Rectal smooth muscle tissue (tissue), 1 donor: Measurements from ENCODE around the gene OSCP1.

Experiments
- H3K27ac ChIP-seq: one replicate; pipeline ENCODE4 v1.7.0; 2013; ENCODE audit warnings: low read depth, low read length, inconsistent platforms
- H3K27me3 ChIP-seq: one replicate; pipeline ENCODE4 v1.7.0; 2013; ENCODE audit warnings: low read length; ENCODE audit not compliant: control insufficient read depth, insufficient read depth
- H3K36me3 ChIP-seq: one replicate; pipeline ENCODE4 v1.7.0; 2013; ENCODE audit warnings: low read length; ENCODE audit not compliant: control insufficient read depth, insufficient read depth
- H3K4me1 ChIP-seq: one replicate; pipeline ENCODE4 v1.7.0; 2013; ENCODE audit warnings: low read length; ENCODE audit not compliant: control insufficient read depth, insufficient read depth
- H3K4me3 ChIP-seq: one replicate; pipeline ENCODE4 v1.7.0; 2013; ENCODE audit warnings: low read length
- H3K9ac ChIP-seq: one replicate; pipeline ENCODE4 v1.7.0; 2013; ENCODE audit warnings: low read length

The OSCP1 gene

GRCh38 chr1:36433102-36433501 is 17.1 kb downstream of the OSCP1 start:
- H3K36me3 ChIP-seq, result no peaks in the 10 kb centered on the region
- no peaks in the 10 kb centered on the region for H3K4me1 ChIP-seq
- no peaks in the 10 kb centered on the region for H3K27me3 ChIP-seq
- no peak overlapping the region for H3K27ac ChIP-seq
- no peak overlapping the region for H3K9ac ChIP-seq
- H3K4me3 ChIP-seq, result no peak overlapping the region

- no peak overlapping the region for H3K27ac ChIP-seq
- H3K36me3 ChIP-seq, result no peaks in the 10 kb centered on the region
- H3K27me3 ChIP-seq, result no peaks in the 10 kb centered on the region
- no peaks in the 10 kb centered on the region for H3K4me1 ChIP-seq
- no peak overlapping the region for H3K4me3 ChIP-seq
- H3K9ac ChIP-seq, result no peak overlapping the region
These were observed 17.6 kb downstream of the OSCP1 start for GRCh38 chr1:36432616-36433015.

GRCh38 chr1:36425791-36426190 is 24.5 kb downstream of the OSCP1 start:
- Histone ChIP-seq H3K27me3 (no peaks in the 10 kb centered on the region), H3K36me3 (no peaks in the 10 kb centered on the region), H3K4me1 (no peaks in the 10 kb centered on the region), H3K27ac (no peak overlapping the region), H3K4me3 (no peak overlapping the region), H3K9ac (no peak overlapping the region)

DNA sequence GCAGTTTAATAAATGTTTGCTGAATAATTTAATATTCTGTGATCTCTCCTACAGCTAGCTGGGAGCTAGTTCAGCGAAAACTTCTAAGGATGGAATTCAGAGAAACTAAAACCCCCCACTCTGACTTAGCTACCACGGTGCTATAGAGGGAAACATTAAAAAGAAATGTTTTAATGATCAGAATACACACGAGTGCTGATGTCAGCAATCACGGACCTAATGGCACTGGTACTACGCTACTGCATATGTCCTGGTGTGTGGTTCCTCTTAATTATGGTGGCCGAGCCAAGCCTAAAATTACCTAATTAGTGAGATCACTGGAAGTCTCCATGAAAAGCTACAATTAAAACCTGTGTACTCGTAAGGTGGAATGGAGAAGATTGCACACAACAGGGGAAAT is 28.6 kb downstream of the OSCP1 start:
- Histone ChIP-seq H3K4me3 (no peak overlapping the region), H3K27ac (no peak overlapping the region), H3K27me3 (no peaks in the 10 kb centered on the region), H3K36me3 (no peaks in the 10 kb centered on the region), H3K9ac (no peak overlapping the region), H3K4me1 (peaks cover 2% of the 10 kb centered on the region)

DNA sequence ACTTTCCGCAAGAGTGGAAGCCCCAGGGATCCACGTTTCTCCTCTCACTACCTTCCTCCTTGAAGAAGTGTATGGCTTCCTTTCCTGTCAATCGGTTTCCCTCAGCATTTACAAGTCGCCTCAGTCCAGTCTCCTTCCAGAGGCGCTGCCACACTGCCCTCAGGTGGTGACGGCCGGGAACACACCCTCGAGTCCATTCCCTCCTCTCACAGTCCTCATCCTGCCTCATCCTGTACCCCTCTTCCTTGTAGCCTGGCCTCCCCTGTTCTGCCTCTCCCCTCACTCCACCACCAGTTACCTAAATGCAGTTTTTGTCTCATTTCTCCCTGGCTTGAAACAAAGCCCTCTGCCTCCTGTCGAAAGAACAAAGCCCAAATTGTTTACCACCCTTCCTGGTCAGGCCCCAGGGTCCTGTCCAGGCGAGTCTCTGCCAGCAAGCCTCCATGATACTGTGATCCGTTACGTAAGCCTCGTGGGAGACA is 29.4 kb downstream of the OSCP1 start:
- Histone ChIP-seq H3K4me1 (peaks cover 2% of the 10 kb centered on the region), H3K36me3 (no peaks in the 10 kb centered on the region), H3K27me3 (no peaks in the 10 kb centered on the region), H3K4me3 (no peak overlapping the region), H3K27ac (no peak overlapping the region), H3K9ac (peak overlapping the region; percentile 10)

GRCh38 chr1:36420409-36420808 is 29.8 kb downstream of the OSCP1 start:
- Histone ChIP-seq H3K36me3 (no peaks in the 10 kb centered on the region), H3K27me3 (no peaks in the 10 kb centered on the region), H3K9ac (no peak overlapping the region), H3K4me3 (no peak overlapping the region), H3K27ac (no peak overlapping the region), H3K4me1 (peaks cover 2% of the 10 kb centered on the region)

GRCh38 chr1:36419569-36419968 is 30.7 kb downstream of the OSCP1 start:
- Histone ChIP-seq H3K36me3 (no peaks in the 10 kb centered on the region), H3K4me3 (no peak overlapping the region), H3K4me1 (peaks cover 2% of the 10 kb centered on the region), H3K27me3 (no peaks in the 10 kb centered on the region), H3K9ac (no peak overlapping the region), H3K27ac (no peak overlapping the region)

GRCh38 chr1:36419140-36419539 is 31.1 kb downstream of the OSCP1 start:
- Histone ChIP-seq H3K9ac (no peak overlapping the region), H3K27me3 (no peaks in the 10 kb centered on the region), H3K4me3 (no peak overlapping the region), H3K27ac (no peak overlapping the region), H3K4me1 (peaks cover 2% of the 10 kb centered on the region), H3K36me3 (no peaks in the 10 kb centered on the region)

DNA sequence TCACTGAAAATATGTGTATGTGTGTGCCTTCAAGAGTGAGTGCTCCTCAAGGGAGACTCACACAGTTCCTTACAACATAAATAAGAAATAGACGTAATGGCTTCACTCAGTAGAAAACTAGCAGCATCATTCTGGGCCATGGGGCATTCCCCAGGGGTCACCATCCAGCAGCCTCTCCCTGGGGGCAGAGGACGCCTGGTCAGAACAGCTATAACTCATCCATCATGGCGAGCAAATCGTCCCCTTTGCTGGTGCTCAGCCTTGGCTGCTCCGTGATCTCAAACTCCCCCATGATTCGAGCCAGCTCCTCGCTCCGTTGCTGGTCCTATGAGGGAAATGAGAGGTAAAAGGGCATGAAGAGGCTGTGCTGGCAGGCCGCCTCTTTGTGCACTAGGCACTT is 32.3 kb downstream of the OSCP1 start:
- Histone ChIP-seq H3K4me3 (no peak overlapping the region), H3K36me3 (no peaks in the 10 kb centered on the region), H3K9ac (no peak overlapping the region), H3K4me1 (peaks cover 2% of the 10 kb centered on the region), H3K27ac (no peak overlapping the region), H3K27me3 (no peaks in the 10 kb centered on the region)

DNA sequence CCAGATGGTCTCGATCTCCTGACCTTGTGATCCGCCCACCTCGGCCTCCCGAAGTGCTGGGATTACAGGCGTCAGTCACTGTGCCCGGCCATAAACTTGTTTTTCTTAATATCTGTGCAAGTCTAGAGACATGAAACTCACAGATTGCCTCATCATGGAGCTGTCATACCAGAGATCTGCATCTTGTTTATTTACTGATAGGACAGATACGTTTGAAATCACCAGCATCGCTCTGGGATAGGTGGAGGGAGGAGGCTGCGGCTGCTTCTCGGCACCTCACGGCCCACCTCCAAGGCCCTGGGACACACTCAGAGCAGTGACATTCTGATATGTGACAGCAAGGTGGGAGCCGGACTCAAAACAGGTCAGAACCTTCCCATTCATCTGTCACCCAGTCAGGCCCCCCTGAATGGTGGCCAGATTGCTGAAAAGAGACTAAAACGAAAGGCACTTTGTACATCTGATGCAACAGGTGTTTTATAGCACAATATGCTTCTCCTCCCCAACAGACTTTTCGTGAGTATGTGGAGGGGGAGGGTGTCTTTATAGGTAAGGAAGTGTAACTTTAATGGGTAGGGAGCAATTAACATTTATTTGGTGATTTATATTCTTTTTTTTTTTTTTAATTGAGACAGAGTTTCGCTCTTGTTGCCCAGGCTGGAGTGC is 34.5 kb downstream of the OSCP1 start:
- no peak overlapping the region for H3K9ac ChIP-seq
- no peaks in the 10 kb centered on the region for H3K36me3 ChIP-seq
- no peaks in the 10 kb centered on the region for H3K27me3 ChIP-seq
- H3K4me3 ChIP-seq, result no peak overlapping the region
- no peak overlapping the region for H3K27ac ChIP-seq
- H3K4me1 ChIP-seq, result peaks cover 2% of the 10 kb centered on the region

GRCh38 chr1:36414384-36414783 is 35.9 kb downstream of the OSCP1 start:
- H3K4me3 ChIP-seq, result no peak overlapping the region

DNA sequence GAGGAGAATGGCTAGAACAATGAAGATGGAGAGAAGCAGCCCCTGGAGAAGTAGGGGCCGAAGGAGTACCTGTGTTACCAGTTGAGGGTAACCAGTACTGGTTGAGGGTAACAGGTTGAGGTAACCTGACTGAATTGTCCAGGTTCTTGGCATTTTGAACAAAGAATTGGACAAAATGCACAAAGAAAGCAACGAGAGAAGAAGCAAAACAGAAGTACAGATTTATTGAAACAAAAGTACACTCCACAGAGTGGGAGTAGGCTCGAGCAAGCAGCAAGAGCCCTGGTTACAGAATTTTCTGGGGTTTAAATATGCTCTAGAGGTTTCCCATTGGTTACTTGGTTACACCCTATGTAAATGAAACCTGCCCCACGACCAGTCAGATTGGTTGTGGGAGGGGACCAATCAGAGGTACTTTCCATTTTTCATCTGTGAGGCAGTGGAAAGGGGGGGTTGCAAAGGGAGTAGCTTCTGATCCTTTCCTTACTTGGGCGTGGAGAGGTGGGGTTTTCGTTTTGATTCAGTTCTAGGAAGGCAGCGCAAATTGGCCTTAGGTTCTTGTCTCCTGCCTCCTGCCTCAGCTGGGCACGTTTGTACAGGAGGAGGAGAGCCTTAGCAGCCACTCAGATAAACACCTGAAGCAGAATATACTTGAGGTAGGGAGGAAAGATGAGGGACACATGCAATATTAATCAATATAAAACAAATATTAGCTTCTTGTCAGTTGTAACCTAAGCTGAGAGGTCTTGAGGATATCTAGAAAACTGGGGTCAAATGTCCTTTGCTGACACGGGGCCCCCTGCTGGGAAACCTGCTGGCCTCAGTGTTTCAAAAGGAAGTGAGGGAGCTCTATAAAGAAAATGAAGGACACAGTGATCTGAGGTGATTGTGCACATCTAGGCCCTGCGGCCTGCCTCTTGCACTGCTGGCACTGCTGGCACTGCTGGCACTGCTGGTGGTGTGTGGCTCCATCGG is 38.3 kb downstream of the OSCP1 start:
- Histone ChIP-seq H3K4me3 (no peak overlapping the region), H3K27ac (no peak overlapping the region), H3K9ac (no peak overlapping the region), H3K4me1 (no peaks in the 10 kb centered on the region), H3K36me3 (no peaks in the 10 kb centered on the region), H3K27me3 (no peaks in the 10 kb centered on the region)

More at GRCh38 chr1:36414384-36414783, 35.9 kb downstream of the OSCP1 start:
- no peak overlapping the region for H3K9ac ChIP-seq
- H3K36me3 ChIP-seq, result no peaks in the 10 kb centered on the region
- H3K4me1 ChIP-seq, result no peaks in the 10 kb centered on the region
- no peak overlapping the region for H3K27ac ChIP-seq
- no peaks in the 10 kb centered on the region for H3K27me3 ChIP-seq
